ENCODE results near the gene ASB4. TPM values are rescaled to one million over a fixed set of nuclear protein-coding genes. Genes with fewer than 3 reads are reported as not detected.
A peak's percentile ranks its signal among the peaks of the same experiment; 100 is the strongest.

The ASB4 gene
- total RNA-seq, 4 donors from 2014 or later = 1.4 to 27.3 (median 17.9) TPM

GRCh38 chr7:95527776-95528250, 42.1 kb downstream of the ASB4 start:
- H3K4me1 ChIP-seq = peaks cover 9 to 25% of the 10 kb centered on the region in 2 donors
- no peaks in the 10 kb centered on the region for H3K27me3 ChIP-seq
- intact Hi-C loops (cut with DNase I; ENCODE audit: low total_unique reads) = loop anchor here (1.0 to 2.0 kb wide), 2 partner anchors 17 to 158 kb away; no protein-coding TSS in a partner anchor
- H3K36me3 ChIP-seq = no peaks in the 10 kb centered on the region
- TF ChIP-seq POLR2A (IDR thresholded peaks at IDR 0.05) = no peak
- TF ChIP-seq CTCF (IDR thresholded peaks at IDR 0.05 in 4 of 5, conservative IDR thresholded peaks at IDR 0.05 in 1 of 5) = peak in 1 of 5 experiments; percentile 37
- no peak overlapping the region for H3K27ac ChIP-seq
- ATAC-seq = peak in 1 of 2 donors; percentile 45
- in situ Hi-C loops (cut with MboI; ENCODE audit: low sequenced_read_pairs in 4 of 4) = loop anchor here in 2 of 4 donors (5.0 kb wide), 2 partner anchors 154 to 159 kb away; no protein-coding TSS in a partner anchor
- no peak overlapping the region for H3K4me3 ChIP-seq
- no peaks in the 10 kb centered on the region for H3K9me3 ChIP-seq
- no peak for DNase-seq

GRCh38 chr7:95529701-95530100, 44.0 kb downstream of the ASB4 start:
- in situ Hi-C loops (cut with MboI; ENCODE audit: low sequenced_read_pairs in 4 of 4) = loop anchor here in 2 of 4 donors (5.0 kb wide), 2 partner anchors 153 to 158 kb away; no protein-coding TSS in a partner anchor
- DNase-seq = no peak
- H3K4me1 ChIP-seq = peaks cover 17 to 32% of the 10 kb centered on the region in 2 donors
- no peak overlapping the region for H3K4me3 ChIP-seq
- ATAC-seq = no peak
- H3K27ac ChIP-seq = no peak overlapping the region
- H3K27me3 ChIP-seq = no peaks in the 10 kb centered on the region
- H3K9me3 ChIP-seq = no peaks in the 10 kb centered on the region
- TF ChIP-seq CTCF (IDR thresholded peaks at IDR 0.05 in 4 of 5, conservative IDR thresholded peaks at IDR 0.05 in 1 of 5) (no peak), POLR2A (IDR thresholded peaks at IDR 0.05) (no peak)
- no peaks in the 10 kb centered on the region for H3K36me3 ChIP-seq
- intact Hi-C loops (cut with DNase I; ENCODE audit: low total_unique reads) = no loop called here

- ATAC-seq = no peak
- TF ChIP-seq CTCF (IDR thresholded peaks at IDR 0.05 in 4 of 5, conservative IDR thresholded peaks at IDR 0.05 in 1 of 5) = no peak
- no peak for TF ChIP-seq POLR2A (IDR thresholded peaks at IDR 0.05)
- DNase-seq = no peak
- Histone ChIP-seq H3K36me3 (no peaks in the 10 kb centered on the region), H3K9me3 (no peaks in the 10 kb centered on the region), H3K4me3 (no peak overlapping the region), H3K27me3 (no peaks in the 10 kb centered on the region), H3K4me1 (peaks cover 12 to 26% of the 10 kb centered on the region in 2 donors), H3K27ac (no peak overlapping the region)
- intact Hi-C loops (cut with DNase I; ENCODE audit: low total_unique reads) (no loop called here), in situ Hi-C loops (cut with MboI; ENCODE audit: low sequenced_read_pairs in 4 of 4) (no loop called here)
Measured at GRCh38 chr7:95530881-95531280, 45.1 kb downstream of the ASB4 start.

- no peak for DNase-seq
- intact Hi-C loops (cut with DNase I; ENCODE audit: low total_unique reads) = no loop called here
- no peaks in the 10 kb centered on the region for H3K9me3 ChIP-seq
- ATAC-seq = no peak
- no peak overlapping the region for H3K4me3 ChIP-seq
- no peaks in the 10 kb centered on the region for H3K36me3 ChIP-seq
- H3K27ac ChIP-seq = no peak overlapping the region
- in situ Hi-C loops (cut with MboI; ENCODE audit: low sequenced_read_pairs in 4 of 4) = no loop called here
- TF ChIP-seq CTCF (IDR thresholded peaks at IDR 0.05 in 4 of 5, conservative IDR thresholded peaks at IDR 0.05 in 1 of 5) = no peak
- no peak for TF ChIP-seq POLR2A (IDR thresholded peaks at IDR 0.05)
- peaks cover 11 to 18% of the 10 kb centered on the region in 2 donors for H3K4me1 ChIP-seq
- H3K27me3 ChIP-seq = no peaks in the 10 kb centered on the region
Measured at GRCh38 chr7:95531605-95532219, 46.0 kb downstream of the ASB4 start.
